ENCODE results near the gene RPL38. TPM values are rescaled to one million over a fixed set of nuclear protein-coding genes. Genes with fewer than 3 reads are reported as not detected.
A peak's percentile ranks its signal among the peaks of the same experiment; 100 is the strongest.

RPL38 gene
- total RNA-seq, 1 donor from 2014 or later, result 539 TPM

- H3K36me3 Mint-ChIP-seq (ENCODE audit: low read depth), result peaks cover 2% of the 10 kb centered on the region
- no peak for TF ChIP-seq CTCF (IDR thresholded peaks at IDR 0.05)
- peaks cover 51% of the 10 kb centered on the region for H3K27me3 Mint-ChIP-seq (ENCODE audit: low read depth)
- peaks cover 11% of the 10 kb centered on the region for H3K4me1 Mint-ChIP-seq (ENCODE audit: low read depth)
- H3K27ac Mint-ChIP-seq (ENCODE audit: unreplicated experiment), result no peak overlapping the region
- DNase-seq (ENCODE audit: low spot score), result no peak
- H3K4me3 Mint-ChIP-seq (ENCODE audit: unreplicated experiment), result no peak overlapping the region
- H3K9me3 Mint-ChIP-seq (ENCODE audit: low read depth), result no peaks in the 10 kb centered on the region
These were observed 4.8 kb upstream of the RPL38 start for GRCh38 chr17:74198694-74199093.

- TF ChIP-seq CTCF (IDR thresholded peaks at IDR 0.05), result peak; percentile 95
- no peak overlapping the region for H3K4me3 Mint-ChIP-seq (ENCODE audit: unreplicated experiment)
- peak overlapping the region; percentile 54 for H3K27ac Mint-ChIP-seq (ENCODE audit: unreplicated experiment)
- peaks cover 11% of the 10 kb centered on the region for H3K4me1 Mint-ChIP-seq (ENCODE audit: low read depth)
- DNase-seq (ENCODE audit: low spot score), result no peak
- no peaks in the 10 kb centered on the region for H3K9me3 Mint-ChIP-seq (ENCODE audit: low read depth)
- H3K27me3 Mint-ChIP-seq (ENCODE audit: low read depth), result peaks cover 49% of the 10 kb centered on the region
- peaks cover 2% of the 10 kb centered on the region for H3K36me3 Mint-ChIP-seq (ENCODE audit: low read depth)
These were observed 4.0 kb upstream of the RPL38 start for GRCh38 chr17:74199306-74200092.

- Mint-ChIP-seq H3K9me3 (ENCODE audit: low read depth) (no peaks in the 10 kb centered on the region), H3K27ac (ENCODE audit: unreplicated experiment) (no peak overlapping the region)
These were observed 3.4 kb upstream of the RPL38 start for GRCh38 chr17:74200112-74200511.

GRCh38 chr17:74201250-74201649 lies 2.2 kb upstream of the RPL38 start:
- no peak for TF ChIP-seq CTCF (IDR thresholded peaks at IDR 0.05)
- H3K4me3 Mint-ChIP-seq (ENCODE audit: unreplicated experiment), result no peak overlapping the region
- no peak for DNase-seq (ENCODE audit: low spot score)
- no peaks in the 10 kb centered on the region for H3K9me3 Mint-ChIP-seq (ENCODE audit: low read depth)
- peaks cover 25% of the 10 kb centered on the region for H3K4me1 Mint-ChIP-seq (ENCODE audit: low read depth)
- peaks cover 10% of the 10 kb centered on the region for H3K36me3 Mint-ChIP-seq (ENCODE audit: low read depth)
- no peak overlapping the region for H3K27ac Mint-ChIP-seq (ENCODE audit: unreplicated experiment)
- H3K27me3 Mint-ChIP-seq (ENCODE audit: low read depth), result peaks cover 31% of the 10 kb centered on the region

More at GRCh38 chr17:74200112-74200511, 3.4 kb upstream of the RPL38 start:
- H3K4me1 Mint-ChIP-seq (ENCODE audit: low read depth), result peaks cover 17% of the 10 kb centered on the region
- DNase-seq (ENCODE audit: low spot score), result no peak
- peaks cover 43% of the 10 kb centered on the region for H3K27me3 Mint-ChIP-seq (ENCODE audit: low read depth)
- no peak overlapping the region for H3K4me3 Mint-ChIP-seq (ENCODE audit: unreplicated experiment)
- TF ChIP-seq CTCF (IDR thresholded peaks at IDR 0.05), result no peak
- H3K36me3 Mint-ChIP-seq (ENCODE audit: low read depth), result peaks cover 5% of the 10 kb centered on the region

GRCh38 chr17:74201948-74202347 lies 1.5 kb upstream of the RPL38 start:
- H3K27ac Mint-ChIP-seq (ENCODE audit: unreplicated experiment), result no peak overlapping the region
- DNase-seq (ENCODE audit: low spot score), result no peak
- H3K4me1 Mint-ChIP-seq (ENCODE audit: low read depth), result peaks cover 28% of the 10 kb centered on the region
- H3K36me3 Mint-ChIP-seq (ENCODE audit: low read depth), result peaks cover 14% of the 10 kb centered on the region
- H3K27me3 Mint-ChIP-seq (ENCODE audit: low read depth), result peaks cover 25% of the 10 kb centered on the region
- no peaks in the 10 kb centered on the region for H3K9me3 Mint-ChIP-seq (ENCODE audit: low read depth)
- no peak overlapping the region for H3K4me3 Mint-ChIP-seq (ENCODE audit: unreplicated experiment)
- TF ChIP-seq CTCF (IDR thresholded peaks at IDR 0.05), result no peak

Data from chondrocyte (in vitro differentiated cells).